ENCODE results near the gene DCDC2C.

Gene DCDC2C

DNA sequence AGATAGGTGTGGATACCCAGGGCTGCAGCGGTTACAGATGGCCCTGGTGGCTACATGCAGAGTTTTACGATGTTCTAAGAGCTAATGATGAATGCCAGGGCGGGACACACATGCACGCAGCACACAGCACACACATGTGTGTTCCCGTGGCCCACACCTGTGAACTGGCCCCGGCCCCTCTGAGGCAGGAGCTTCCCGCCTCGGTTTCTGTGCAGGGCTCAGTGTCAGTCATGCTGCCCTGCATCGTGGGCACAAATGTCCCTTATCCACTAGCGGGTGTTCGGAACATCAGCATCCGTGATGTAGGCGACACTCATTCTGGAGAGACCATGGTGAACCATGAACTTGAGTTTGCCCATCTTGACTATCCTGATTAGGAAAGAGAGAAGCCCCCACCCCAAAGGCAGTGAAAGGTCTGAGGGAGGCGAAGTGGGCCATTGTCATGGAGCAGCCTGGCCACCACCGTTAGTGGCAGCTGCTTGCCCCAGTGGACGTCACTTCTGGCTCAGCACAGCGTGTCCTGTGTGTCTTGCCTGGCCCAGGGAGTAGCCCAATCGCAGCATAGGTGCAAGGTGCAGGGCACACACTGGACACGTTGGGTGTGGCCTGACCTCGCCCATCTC, 43.8 kb downstream of the DCDC2C start:
- no peak for DNase-seq

DNA sequence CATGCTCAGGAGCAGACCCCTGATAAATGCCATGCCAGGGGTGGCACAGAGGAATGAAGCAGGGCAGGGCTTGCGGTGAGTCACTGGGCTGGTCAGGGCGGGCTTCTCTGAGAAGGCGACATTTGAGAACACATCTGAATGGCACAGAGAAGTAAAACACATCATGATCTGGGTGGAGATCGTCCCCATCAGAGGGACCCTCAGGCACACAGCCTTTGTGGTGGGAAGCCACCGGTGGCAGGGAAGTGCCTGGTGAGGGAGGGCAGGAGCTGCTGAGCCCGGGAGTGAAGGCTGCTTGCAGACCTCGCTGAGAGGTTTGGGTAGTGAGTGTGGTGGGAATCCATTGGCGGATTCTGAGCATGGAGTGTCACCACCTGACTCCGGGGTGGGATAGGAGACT, 44.5 kb downstream of the DCDC2C start:
- DNase-seq: no peak

DNA sequence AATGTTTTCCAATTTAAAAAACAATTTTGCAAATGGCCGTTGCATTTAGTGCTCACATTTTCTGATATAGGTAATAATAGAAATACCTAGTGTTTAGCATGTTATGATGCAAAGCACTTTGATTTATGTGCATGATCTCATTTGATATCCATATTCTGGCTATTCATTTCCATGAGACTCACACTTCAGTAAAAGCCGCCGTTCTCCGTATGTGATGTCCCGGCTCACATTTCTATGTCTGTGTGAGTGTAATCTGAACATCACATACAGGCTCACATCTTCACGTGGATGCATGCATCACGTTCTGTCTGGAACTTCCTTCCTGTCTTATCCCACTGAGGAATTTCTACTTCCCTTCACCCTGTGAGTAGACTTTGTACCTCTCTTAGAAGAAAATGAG, 45.8 kb downstream of the DCDC2C start:
- DNase-seq: no peak

DNA sequence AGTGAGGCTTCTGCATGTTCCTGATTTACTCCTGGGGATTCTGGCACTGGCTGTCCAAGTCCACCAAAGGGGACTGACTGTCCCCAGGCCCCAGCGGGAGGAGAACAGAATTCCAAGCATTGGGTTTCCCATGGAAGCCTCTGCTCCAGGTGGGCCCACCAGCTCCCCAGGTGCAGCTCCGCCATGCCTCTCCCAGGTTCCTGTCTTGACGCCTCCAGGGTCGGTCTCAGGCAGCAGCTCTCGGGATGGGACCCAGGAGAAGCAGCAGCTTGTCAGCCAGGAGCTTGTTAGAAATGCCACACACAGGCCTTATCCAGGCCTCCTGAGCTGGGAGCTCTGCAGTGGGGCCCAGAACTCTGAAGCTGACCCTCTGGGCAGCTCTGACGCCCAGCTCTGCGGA, 47.9 kb downstream of the DCDC2C start:
- no peak for DNase-seq

DNA sequence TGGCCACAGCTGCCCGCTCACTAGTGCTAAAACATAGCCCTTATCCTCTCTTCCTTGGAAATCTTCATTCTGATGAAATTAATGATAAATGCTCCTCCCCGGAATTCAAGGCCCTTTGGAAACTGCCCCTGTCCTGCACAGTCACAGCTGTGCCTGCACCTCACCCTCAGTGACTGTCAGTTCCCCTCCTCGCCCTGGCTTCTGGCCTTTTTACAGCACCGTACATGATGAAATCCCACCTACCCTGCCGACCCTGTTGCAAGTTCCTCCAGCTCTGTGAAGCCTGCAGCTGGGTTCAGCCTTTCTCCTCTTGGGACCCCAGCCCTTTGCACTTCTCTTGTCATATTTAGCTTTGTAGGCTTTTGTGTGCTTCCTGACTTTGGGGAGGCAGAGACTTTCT, 48.4 kb downstream of the DCDC2C start:
- no peak for DNase-seq

DNA sequence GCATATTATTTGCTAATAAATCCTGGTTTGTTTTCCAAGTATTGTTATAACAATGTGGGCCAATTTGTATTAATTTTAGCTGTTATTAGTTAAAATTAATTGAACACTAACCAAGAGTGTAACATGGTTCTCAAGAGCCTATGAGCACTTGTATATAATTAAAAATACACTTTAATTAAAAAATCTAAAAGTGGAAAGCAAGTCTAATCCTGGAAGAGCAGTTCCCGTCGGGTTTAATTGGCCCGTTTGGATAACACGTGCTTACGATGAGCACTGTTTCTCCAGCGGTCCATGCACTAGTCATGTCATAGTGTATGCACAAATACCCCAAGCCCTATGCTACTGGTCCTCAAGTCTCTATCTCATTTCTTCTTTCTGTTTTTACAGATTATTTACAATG, 49.0 kb downstream of the DCDC2C start:
- no peak for DNase-seq

DNA sequence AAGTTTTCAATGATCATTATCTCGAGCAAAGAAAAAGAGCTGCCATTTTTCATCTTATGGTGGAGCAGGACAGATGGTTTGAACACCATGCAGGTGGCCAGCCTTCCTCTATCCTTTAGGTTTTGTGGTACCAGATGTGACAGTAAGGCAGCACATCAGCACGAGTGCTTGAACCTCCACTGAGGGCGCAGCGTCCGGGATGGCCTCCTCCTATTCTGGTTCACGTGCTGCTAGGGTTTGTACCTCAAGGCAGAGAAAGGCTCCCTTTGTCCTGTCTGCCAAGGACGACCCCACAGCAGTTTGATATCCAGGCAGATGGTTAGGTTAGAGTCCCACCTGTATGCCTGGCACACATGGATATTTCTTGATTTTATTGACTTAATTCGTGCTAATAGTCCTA, 50.2 kb downstream of the DCDC2C start:
- no peak for DNase-seq

DNA sequence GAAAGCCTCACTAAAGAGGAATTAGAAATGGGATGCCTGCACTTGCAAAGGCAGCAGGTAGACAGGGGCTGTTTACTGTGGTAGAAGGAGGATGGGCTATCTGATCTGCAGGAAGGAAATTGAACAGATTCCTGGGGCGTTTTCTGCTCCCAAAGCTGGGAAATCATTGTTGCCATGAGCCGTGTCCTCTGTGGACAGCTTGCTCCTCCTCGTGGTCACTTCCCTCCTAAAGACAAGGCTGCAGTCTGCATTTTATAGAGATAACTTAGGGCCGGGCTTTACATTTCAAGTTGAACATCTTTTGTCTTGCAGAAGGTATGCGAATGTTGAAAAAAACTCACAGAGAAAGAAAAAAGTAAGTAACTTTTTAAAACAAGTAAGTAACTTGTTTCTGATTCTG, 50.9 kb downstream of the DCDC2C start:
- DNase-seq: no peak

DNA sequence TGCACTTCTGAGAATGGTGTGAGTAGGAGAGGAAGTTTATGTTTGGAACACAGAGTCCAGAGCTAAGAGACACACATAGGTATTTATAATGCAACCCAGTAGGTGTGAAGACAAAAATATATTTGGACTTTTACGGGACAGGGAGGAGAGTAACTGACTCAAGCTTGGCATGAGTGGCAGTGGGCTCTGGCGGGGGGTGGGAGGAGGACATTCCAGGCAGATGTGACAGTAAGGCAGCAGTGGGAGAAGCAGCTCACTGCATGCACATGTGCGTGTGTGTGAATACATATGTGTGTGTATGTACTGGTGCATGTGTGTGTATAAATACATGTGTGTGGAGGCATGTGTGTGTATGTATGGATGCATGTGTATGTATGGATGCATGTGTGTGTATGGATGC, 51.4 kb downstream of the DCDC2C start:
- no peak for DNase-seq

DNA sequence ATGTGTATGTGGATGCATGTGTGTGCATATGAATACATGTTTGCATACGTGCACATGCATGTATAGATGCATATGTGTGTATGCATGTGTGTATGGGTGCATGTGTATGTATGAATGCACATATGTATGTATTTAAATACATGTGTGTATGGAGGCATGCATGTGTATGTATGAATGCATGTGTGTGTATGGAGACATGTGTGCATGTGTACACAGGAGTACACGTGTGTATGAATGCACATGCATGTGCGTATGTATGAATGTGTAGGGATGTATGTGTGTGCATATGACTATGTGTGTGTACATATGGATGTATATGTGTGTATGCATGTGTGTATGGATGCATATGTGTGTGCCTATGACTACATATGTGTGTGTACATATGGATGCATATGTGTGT, 51.9 kb downstream of the DCDC2C start:
- no peak for DNase-seq

DNA sequence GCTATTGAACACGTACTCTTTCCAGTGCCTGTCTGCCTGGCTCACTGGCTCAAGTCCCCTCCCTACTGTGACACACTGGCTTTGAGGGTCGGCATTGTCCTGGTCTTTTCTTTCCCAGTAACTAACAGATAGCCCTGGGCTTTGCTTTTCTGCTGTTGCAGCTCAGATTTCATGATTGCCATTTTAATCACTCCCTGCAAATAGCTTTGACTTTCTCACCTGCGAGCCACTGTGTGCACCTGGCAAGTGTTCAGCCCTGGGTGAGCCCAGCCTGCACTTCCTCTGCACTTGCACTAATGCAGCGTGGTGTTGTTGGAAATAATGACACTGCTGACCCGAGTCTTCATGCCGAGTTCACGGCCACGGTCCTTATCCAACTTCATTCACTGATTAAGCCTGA, 52.9 kb downstream of the DCDC2C start:
- DNase-seq: peak; percentile 91

DNA sequence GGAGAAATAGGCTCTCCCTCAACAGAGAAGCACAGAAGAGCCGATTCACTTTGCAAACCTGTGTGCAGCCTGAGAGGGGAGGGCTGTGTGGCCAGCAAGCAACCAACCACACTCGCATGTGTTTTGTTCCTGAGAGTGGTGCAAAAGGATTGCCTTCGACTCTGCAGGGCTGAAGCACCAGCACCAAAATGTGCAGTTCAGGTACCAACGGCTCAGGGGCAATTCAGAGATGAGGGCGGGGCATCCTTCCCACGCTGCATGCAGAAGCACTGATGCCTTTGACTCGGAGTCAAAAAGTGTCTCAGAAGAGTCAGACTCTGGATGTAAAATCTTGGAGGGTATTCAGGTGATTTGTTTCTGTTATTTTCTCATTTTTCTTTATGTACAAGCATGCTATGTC, 55.5 kb downstream of the DCDC2C start:
- no peak for DNase-seq

DNA sequence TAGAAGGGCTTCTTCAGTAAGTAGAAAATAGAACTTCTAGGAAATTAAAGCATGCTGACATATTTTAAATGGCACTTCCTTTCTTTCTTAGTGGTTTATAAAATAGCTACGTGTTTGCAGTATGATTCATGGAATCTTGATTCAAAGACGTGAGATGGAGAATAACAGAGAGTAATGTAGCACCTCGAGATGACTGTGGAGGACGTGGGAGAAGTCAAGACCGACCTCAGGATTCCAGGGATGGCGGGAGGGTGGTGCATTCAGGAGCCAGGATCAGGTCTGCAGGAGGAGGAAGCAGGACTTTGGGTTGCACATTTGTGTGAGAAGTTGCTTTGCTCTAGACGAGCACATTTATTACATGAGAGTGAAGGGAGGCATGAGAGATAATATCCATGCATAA, 56.0 kb downstream of the DCDC2C start:
- no peak for DNase-seq

DNA sequence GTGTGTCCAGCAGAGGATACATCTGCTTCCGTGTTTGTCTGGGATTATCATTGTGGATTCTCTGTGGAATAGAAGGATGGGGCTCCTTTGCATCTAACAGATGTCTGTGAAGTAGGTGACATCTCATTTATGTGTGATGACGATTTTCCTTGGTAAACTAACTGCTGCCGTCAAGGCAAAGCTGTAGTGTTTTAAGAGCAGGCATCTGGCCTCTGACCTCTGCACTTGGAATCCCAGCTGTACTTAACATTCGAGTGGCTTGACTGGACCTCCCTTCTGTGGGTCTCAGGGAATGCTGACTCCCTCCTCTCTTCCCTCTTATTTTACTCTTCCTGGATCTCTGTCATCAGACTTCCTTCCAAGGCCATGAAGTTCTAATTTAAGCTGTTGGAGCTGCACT, 56.4 kb downstream of the DCDC2C start:
- DNase-seq: no peak

DNA sequence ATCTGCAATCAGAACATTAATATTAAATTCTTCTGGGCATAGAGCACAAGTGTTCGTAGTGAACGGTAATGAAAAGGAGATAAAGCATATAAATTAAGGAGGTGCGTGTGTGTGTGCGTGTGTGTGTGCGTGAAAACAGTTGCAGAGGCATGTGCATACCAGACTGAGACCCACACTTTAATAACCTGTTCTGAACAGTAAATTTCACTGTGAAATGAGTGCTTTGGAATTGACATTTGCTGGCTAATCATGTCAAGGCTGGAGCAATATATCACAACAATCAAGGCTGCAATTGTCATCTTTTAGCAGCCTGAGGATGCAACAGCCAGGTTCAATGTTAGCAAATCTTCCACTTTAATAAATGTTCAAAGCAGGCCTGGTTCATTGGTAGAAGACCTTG, 57.9 kb downstream of the DCDC2C start:
- DNase-seq: no peak

DNA sequence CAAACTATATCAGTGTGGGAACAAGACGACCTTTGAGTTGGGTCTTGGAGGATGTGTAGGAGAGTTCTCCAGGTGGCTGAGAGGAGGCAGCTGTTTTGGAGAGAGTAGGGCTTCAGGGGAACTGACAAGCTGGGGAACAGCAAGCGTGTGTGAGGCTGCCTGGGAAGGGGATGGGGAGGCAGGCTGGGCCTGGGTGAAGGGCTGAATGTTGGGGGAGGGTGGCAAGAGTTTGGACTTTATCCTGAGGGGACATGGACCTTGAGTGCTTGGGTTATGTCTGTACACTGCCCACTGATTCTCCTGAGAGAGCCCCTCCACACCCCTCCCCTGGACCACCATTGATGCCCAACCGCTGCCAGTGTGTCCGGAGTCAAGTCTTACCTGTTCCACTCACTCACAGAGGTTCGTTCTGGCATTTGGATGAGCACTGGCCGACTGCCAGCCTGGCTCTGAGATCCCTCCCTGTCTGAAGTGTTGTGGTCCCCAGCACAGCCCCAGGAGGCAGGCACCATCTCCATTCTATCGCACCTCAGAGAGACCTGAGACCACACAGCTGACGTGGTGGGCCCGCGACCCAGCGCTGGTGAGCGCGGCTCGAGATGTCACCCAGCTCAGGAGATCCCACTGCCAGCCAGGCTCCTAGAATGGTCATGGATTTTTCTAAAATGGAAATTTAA, 59.5 kb downstream of the DCDC2C start:
- peak; percentile 7 for DNase-seq

DNA sequence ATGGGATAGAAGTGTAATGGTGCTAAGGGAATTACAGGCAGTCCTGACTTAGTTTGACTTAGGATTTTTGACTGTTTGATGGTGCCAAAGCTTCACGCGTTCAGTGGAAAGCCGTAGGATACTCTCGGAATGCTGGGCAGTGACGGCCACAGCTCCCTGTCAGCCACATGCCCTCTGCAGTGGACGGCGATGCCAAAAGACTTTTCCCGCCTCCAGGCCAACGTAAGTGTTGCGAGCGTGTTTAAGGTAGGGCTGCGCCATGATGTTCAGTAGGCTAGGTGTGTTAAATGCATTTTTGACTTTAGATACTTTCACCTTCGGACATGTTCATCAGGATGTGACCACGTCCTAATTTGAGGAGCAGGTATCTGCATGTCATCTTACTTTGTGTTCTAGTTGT, 63.4 kb downstream of the DCDC2C start:
- no peak for DNase-seq

DNA sequence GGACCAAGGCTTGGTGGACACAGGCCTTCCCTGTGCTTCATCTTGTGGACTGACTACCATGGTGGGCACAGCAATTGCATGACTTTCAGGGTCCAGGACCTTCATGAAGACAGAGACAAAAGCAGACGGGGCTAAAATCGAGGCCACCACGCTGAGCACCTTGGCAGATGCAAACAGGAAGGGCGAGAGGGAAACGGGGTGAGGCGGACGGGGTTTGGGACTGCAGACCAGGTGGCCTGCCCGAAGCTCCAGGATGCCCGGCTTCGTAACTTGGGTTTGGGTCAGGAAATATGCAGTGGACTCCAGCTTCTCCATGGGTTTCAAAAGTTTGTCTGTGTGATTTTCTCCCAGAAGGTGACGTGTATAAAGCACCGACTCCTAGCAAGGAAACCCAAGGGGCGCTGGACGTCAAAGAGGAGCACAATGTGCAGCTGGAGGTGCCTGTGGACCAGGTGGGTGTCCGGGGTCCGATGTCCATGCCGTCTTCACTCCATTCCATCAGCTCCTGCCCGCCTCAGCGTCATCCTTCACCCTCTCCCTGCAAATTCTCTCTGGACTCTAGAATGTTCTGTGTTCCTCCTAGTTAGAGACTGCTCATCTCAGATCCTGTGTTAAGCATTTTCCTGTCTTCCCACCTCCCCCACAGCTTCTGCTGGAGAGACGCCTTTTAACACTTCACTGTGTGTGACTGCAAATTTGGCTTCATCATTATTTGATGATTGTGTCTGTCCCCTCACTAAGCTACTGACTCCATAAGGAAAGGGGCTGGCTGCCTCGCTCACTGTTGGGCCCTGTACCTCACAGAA, 65.8 kb downstream of the DCDC2C start:
- DNase-seq: no peak

DNA sequence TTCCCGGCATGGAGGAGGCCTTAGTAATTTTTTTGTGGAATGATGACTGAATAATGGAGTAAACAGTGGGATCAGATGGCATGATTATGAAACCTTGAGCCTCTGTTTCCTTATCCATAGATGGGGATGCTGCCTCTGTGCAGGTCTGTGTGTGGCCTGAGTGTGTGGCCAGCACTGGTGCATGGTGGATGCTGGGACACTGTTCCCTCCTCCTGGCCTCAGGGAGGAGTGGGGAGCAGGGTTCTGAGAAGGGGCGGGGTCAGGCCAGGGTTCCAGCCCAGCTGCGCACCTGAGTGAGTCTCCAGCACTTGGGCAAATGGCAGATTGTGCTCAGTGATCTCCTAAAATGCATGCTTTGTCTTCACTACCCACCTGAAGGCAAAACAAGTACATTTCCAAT, 66.4 kb downstream of the DCDC2C start:
- no peak for DNase-seq

DNA sequence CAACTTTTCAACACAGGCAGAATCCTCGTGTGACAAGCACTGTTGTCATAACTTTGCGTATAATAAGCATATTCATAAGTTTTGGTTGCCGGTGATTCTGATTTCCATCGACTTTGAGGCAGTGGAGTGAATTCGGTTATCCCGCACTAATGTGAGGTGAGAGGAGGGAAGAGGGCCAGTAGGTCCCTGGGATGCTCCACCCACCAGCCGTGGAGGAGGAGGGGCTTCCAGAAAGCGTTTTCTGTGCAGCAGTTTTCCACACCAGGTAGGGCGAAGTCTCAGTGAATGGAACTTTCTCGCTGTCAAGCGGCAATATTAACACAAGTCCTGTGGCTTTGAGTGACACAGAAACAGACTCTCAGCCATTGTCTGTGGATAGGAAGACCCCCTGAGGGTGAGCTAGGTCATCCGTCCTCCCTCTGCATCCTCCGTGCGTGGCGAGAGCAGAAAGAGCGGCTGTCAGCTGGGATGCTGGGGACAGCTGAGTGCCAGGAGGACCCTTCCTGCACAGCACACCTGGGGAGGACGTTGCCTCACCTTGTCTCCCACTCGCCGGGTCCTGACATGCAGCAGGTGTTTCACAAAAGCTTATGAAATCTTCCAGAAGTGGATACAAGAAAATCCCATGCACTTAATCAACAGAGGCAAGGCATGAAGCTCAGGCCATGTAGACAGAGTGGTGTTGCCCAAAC, 67.5 kb downstream of the DCDC2C start:
- no peak for DNase-seq

DNA sequence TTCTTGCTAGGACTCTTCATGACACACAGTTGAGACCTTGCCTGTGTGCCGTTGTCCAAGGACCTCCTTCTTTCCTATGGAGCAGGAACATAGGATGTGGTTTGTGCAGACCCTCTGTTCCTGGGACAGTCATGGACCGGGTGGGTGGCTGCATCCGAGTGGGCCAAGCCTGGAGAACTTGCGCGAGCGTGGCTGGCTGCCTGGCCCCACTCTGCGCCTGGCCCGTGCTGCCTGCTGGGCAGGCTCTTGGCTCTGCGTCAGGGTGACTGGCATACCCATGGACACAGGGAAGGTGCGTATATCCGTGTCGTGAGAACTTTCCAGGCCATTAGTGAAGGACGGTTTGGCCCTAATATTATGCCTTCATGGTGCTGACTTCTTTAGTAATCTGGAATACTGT, 68.2 kb downstream of the DCDC2C start:
- DNase-seq: no peak

DNA sequence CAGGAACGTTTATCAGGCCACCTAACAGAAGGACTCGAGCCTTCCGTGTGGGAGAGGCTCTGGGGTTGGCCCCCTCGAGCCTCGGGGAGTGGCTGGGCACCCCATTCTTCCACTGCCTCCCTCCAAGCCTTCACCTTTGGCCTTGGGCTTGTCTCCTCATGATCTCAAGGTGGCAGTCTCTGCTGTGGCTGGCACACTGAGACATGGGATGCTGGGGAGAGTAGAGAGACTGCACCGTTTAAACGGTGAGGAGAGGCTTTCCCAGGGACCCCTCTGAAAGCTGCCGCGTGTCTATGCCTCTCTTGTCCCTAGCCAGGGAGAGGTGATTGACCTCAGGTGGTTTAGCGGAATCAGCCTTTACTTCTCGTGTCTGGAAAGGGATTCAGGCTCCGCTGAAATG, 71.0 kb downstream of the DCDC2C start:
- no peak for DNase-seq

DNA sequence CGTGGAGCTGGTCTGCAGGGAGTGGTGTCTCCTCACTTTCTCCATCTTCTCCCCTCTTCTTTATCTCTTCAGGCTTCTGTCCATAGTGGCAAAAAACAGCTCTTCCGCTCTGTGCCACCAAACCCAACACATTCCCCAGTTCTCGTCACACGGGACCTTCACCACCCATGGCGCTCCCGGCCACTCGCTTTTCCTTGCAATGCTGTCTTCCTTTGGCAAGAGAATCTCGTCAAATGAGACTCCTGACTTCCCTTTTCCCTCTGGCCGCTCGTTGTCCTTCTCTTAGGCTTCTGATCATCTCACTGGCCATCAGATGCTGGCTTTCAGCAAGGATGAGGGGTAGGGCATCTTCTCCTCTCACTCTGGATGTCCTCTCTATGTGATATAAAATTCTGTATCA, 72.9 kb downstream of the DCDC2C start:
- no peak for DNase-seq

DNA sequence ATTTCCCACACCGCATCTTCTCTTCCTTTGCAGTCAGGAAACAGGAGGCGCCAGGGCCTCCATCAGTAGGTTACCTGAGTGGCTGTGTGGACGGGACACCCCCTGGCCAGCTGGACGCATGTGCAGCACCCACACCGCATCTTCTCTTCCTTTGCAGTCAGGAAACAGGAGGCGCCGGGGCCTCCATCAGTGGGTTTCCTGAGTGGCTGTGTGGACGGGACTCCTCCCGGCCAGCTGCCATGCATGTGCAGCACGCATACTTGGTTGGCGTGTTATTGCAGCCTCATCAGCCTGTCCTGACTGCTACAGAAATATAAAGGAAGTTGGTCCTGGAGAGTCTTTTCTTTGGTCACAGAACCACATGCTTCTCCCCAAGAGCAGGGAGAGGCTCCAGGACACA, 74.6 kb downstream of the DCDC2C start:
- no peak for DNase-seq

Measured in NCI-H345 (cell line).